Stimulated activated CD8-positive, alpha-beta memory T cell treated with anti-CD3 and anti-CD28 coated beads, Interleukin-4, amount 100 ng/mL, for 4 hours (primary cell): ENCODE results near the gene KRT222.

Experiments
- DNase-seq, 2 donors: peaks; one replicate each; pipeline ENCODE4 v3.0.0-alpha.2; 2020; ENCODE audit warnings: low read depth in 2 of 2, low spot score in 1 of 2

Gene KRT222

GRCh38 chr17:40615841-40616476 is 49.0 kb downstream of the KRT222 start:
- DNase-seq, result no peak

GRCh38 chr17:40615068-40615840 is 49.7 kb downstream of the KRT222 start:
- DNase-seq, result no peak

GRCh38 chr17:40614431-40615067 is 50.4 kb downstream of the KRT222 start:
- DNase-seq, result no peak

GRCh38 chr17:40613467-40614154 is 51.4 kb downstream of the KRT222 start:
- no peak for DNase-seq

- no peak for DNase-seq
Observed at GRCh38 chr17:40612599-40613244, 52.3 kb downstream of the KRT222 start.

- no peak for DNase-seq
Observed at GRCh38 chr17:40611840-40612474, 53.0 kb downstream of the KRT222 start.

GRCh38 chr17:40610359-40610758 is 54.6 kb downstream of the KRT222 start:
- DNase-seq, result no peak

- no peak for DNase-seq
Observed at GRCh38 chr17:40608061-40608581, 56.9 kb downstream of the KRT222 start.

- DNase-seq, result no peak
Observed at GRCh38 chr17:40607641-40608040, 57.3 kb downstream of the KRT222 start.

- DNase-seq, result no peak
Observed at GRCh38 chr17:40606548-40607353, 58.2 kb downstream of the KRT222 start.

- DNase-seq, result no peak
Observed at GRCh38 chr17:40605306-40605705, 59.7 kb downstream of the KRT222 start.
